MM.1S (cell line): ENCODE data around the gene DHX8.

ENCODE experiments used
- DNase-seq: peaks from one replicate; pipeline ENCODE4 v3.0.0-alpha.2; 2015
- H2AFZ ChIP-seq: fragments of 300-600 bp; sonication (generic); 2 replicates; pipeline ENCODE4 v1.6.0; 2016; ENCODE audit warnings: antibody characterized with exemption, low read length
- H3F3A ChIP-seq: fragments of 300-600 bp; sonication (generic); 2 replicates; pipeline ENCODE4 v1.6.1; 2016; ENCODE audit warnings: mild to moderate bottlenecking, antibody characterized with exemption, low read length, moderate library complexity, mixed read lengths; ENCODE audit not compliant: insufficient read depth
- H3K27ac ChIP-seq: fragments of 300-600 bp; sonication (generic); 2 replicates; pipeline ENCODE4 v1.5.1; 2016; ENCODE audit warnings: mild to moderate bottlenecking, low read length
- H3K27me3 ChIP-seq: fragments of 300-600 bp; sonication (generic); replicated peaks from 2 replicates; pipeline ENCODE4 v1.6.0; 2016; ENCODE audit warnings: low read length; ENCODE audit not compliant: insufficient read depth
- H3K36me3 ChIP-seq: fragments of 300-600 bp; sonication (generic); replicated peaks from 2 replicates; pipeline ENCODE4 v1.6.1; 2016; ENCODE audit warnings: mild to moderate bottlenecking, low read length, mixed read lengths; ENCODE audit not compliant: insufficient read depth
- H3K4me1 ChIP-seq: fragments of 300-600 bp; sonication (generic); 2 replicates; pipeline ENCODE4 v1.6.1; 2016; ENCODE audit warnings: low read length, mixed read lengths
- H3K4me2 ChIP-seq: fragments of 300-600 bp; sonication (generic); 2 replicates; pipeline ENCODE4 v1.6.0; 2016; ENCODE audit warnings: low read depth, low read length
- H3K4me3 ChIP-seq: fragments of 300-600 bp; sonication (generic); 2 replicates; pipeline ENCODE4 v1.5.1; 2016; ENCODE audit warnings: low read length, mixed read lengths
- H3K79me2 ChIP-seq: fragments of 300-600 bp; sonication (generic); 2 replicates; pipeline ENCODE4 v1.6.1; 2016; ENCODE audit warnings: mixed run types, low read length, mixed read lengths
- H3K9ac ChIP-seq: fragments of 300-600 bp; sonication (generic); 2 replicates; pipeline ENCODE4 v1.6.1; 2016; ENCODE audit warnings: low read length, mixed read lengths
- H3K9me2 ChIP-seq: fragments of 300-600 bp; sonication (generic); replicated peaks from 2 replicates; pipeline ENCODE4 v1.6.1; 2016; ENCODE audit warnings: mild to moderate bottlenecking, low read length, mixed read lengths; ENCODE audit not compliant: insufficient read depth
- H3K9me3 ChIP-seq: fragments of 300-600 bp; sonication (generic); replicated peaks from 2 replicates; pipeline ENCODE4 v1.6.1; 2016; ENCODE audit warnings: mild to moderate bottlenecking, low read length, mixed read lengths; ENCODE audit not compliant: insufficient read depth
- H4K20me1 ChIP-seq: fragments of 300-600 bp; sonication (generic); 2 replicates; pipeline ENCODE4 v1.6.1; 2016; ENCODE audit warnings: mild to moderate bottlenecking, low read length, moderate library complexity, mixed read lengths; ENCODE audit not compliant: insufficient read depth
- CTCF ChIP-seq: fragments of 300-600 bp; sonication (generic); IDR thresholded peaks from 2 replicates; pipeline ENCODE4 v1.5.1; 2016; ENCODE audit warnings: antibody characterized with exemption, low read length, mixed read lengths
- EZH2 ChIP-seq: fragments of 300-600 bp; sonication (generic); optimal IDR thresholded peaks from 2 replicates; pipeline ENCODE3; 2017; ENCODE audit warnings: low read depth, mild to moderate bottlenecking, antibody characterized with exemption, low read length, mixed read lengths
- EZH2phosphoT487 ChIP-seq: fragments of 300-600 bp; sonication (generic); IDR thresholded peaks from 2 replicates; pipeline ENCODE4 v1.6.1; 2018; ENCODE audit warnings: antibody characterized with exemption, low read length

Gene DHX8

GRCh38 chr17:43574348-43574747 is 90.6 kb downstream of the DHX8 start:
- TF ChIP-seq CTCF (no peak), EZH2phosphoT487 (no peak), EZH2 (no peak)
- no peak for DNase-seq
- no peak overlapping the region for H3K9ac ChIP-seq
- H3K4me3 ChIP-seq = no peak overlapping the region
- no peak overlapping the region for H2AFZ ChIP-seq
- no peak overlapping the region for H3K4me2 ChIP-seq
- H3K27ac ChIP-seq = no peak overlapping the region
- H3F3A ChIP-seq = no peaks in the 10 kb centered on the region
- H3K9me2 ChIP-seq = no peaks in the 10 kb centered on the region
- peaks cover 3% of the 10 kb centered on the region for H3K27me3 ChIP-seq
- H3K79me2 ChIP-seq = no peaks in the 10 kb centered on the region
- no peaks in the 10 kb centered on the region for H3K36me3 ChIP-seq
- H4K20me1 ChIP-seq = no peaks in the 10 kb centered on the region
- no peaks in the 10 kb centered on the region for H3K9me3 ChIP-seq
- H3K4me1 ChIP-seq = peaks cover 10% of the 10 kb centered on the region; the same call in 1 of the 2 replicates

- no peak overlapping the region for H3K9ac ChIP-seq
- peaks cover 3% of the 10 kb centered on the region; the same call in 1 of the 2 replicates for H3K27me3 ChIP-seq
- no peaks in the 10 kb centered on the region for H3K9me3 ChIP-seq
- TF ChIP-seq EZH2phosphoT487 = no peak
- no peak for TF ChIP-seq EZH2
- no peak for TF ChIP-seq CTCF
- no peaks in the 10 kb centered on the region for H4K20me1 ChIP-seq
- H3K4me1 ChIP-seq = peaks cover 10% of the 10 kb centered on the region; the same call in 1 of the 2 replicates
- H3K4me2 ChIP-seq = no peak overlapping the region
- H3K36me3 ChIP-seq = no peaks in the 10 kb centered on the region
- H3F3A ChIP-seq = no peaks in the 10 kb centered on the region
- no peak overlapping the region for H3K4me3 ChIP-seq
- no peaks in the 10 kb centered on the region for H3K9me2 ChIP-seq
- no peaks in the 10 kb centered on the region for H3K79me2 ChIP-seq
- no peak overlapping the region for H2AFZ ChIP-seq
- DNase-seq = no peak
- H3K27ac ChIP-seq = no peak overlapping the region
These were observed 91.2 kb downstream of the DHX8 start for GRCh38 chr17:43574896-43575525.
